ENCODE measurements around the gene DBH.
"Not testable (repeated sequence)": the region's sequence is repeated elsewhere in the genome, so short reads cannot be mapped to it uniquely, and the experiment has no call there.

The DBH gene

DNA sequence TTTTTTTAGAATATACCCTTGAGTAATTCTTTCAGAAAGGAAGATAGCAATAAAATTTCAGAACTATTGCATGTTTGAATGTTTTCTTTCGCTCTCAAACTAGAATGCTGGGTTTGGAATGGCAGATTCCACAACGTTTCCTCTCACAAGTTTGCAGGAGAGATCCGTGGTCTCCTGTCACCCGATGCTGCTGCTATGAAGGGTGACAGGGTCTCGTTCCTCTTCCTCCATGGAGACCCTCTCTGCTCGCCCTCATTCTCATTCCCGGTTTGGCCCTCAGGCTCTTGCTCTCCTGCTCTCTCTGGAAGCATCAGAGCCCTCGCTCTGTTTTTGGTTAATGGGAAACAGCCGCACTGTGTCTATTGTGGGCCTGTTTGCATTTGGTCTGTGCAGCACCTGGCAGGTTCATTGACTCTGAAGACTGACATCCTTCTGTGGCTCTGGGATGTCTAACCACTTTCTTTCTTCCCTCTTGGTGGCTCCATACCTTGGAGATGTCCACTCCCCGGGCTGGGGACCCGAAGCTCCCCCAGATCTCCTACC lies 14.4 kb upstream of the DBH start:
- H3K9me2 ChIP-seq (replicated peaks; ENCODE audit: insufficient read depth, low read length), result no peaks in the 10 kb centered on the region
- no peaks in the 10 kb centered on the region for H3K27me3 ChIP-seq (ENCODE audit: low read length)
- H3K79me2 ChIP-seq (ENCODE audit: insufficient read depth, low read length), result no peaks in the 10 kb centered on the region
- no peak for TF ChIP-seq EZH2phosphoT487 (conservative IDR thresholded peaks at IDR 0.05; ENCODE audit: low read length)
- TF ChIP-seq, protein P1, sequence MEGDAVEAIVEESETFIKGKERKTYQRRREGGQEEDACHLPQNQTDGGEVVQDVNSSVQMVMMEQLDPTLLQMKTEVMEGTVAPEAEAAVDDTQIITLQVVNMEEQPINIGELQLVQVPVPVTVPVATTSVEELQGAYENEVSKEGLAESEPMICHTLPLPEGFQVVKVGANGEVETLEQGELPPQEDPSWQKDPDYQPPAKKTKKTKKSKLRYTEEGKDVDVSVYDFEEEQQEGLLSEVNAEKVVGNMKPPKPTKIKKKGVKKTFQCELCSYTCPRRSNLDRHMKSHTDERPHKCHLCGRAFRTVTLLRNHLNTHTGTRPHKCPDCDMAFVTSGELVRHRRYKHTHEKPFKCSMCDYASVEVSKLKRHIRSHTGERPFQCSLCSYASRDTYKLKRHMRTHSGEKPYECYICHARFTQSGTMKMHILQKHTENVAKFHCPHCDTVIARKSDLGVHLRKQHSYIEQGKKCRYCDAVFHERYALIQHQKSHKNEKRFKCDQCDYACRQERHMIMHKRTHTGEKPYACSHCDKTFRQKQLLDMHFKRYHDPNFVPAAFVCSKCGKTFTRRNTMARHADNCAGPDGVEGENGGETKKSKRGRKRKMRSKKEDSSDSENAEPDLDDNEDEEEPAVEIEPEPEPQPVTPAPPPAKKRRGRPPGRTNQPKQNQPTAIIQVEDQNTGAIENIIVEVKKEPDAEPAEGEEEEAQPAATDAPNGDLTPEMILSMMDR (IDR thresholded peaks at IDR 0.05; ENCODE audit: insufficient read depth, low read length, poor library complexity, severe bottlenecking), result no peak
- H3K36me3 ChIP-seq (ENCODE audit: low read length), result no peaks in the 10 kb centered on the region
- no peak overlapping the region for H3K4me3 ChIP-seq (ENCODE audit: insufficient read depth, low read length, poor library complexity, severe bottlenecking)
- no peak overlapping the region for H3K4me2 ChIP-seq (ENCODE audit: low read depth, low read length, poor library complexity, severe bottlenecking)
- no peak overlapping the region for H2AFZ ChIP-seq (ENCODE audit: low read depth, low read length, severe bottlenecking)
- no peaks in the 10 kb centered on the region for H3F3A ChIP-seq (ENCODE audit: insufficient read depth)
- no peaks in the 10 kb centered on the region for H3K9me3 ChIP-seq (ENCODE audit: insufficient read depth, low read length)
- H3K9ac ChIP-seq (ENCODE audit: low read length), result no peak overlapping the region
- H4K20me1 ChIP-seq (ENCODE audit: low read depth, low read length), result no peaks in the 10 kb centered on the region
- no peak overlapping the region for H3K27ac ChIP-seq (ENCODE audit: low read depth, low read length)

DNA sequence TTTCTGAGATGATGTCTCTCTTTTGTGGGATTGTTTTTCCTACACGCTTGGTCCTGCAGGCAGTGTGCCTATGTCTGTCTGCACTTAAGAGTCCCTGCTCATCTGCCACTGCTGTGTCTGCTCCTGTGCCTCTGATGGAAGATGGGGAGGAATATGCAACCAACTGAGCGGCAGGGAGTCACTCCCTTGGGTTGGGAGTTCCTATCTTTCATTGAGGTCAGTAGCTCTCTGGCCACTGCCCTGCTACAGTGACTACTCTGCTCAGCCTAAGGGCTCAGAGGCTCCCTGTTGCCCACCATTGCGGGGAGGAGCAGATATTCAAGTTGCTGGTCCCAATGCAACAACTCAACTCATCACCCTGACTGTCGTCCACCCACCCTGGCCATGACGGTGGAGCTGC lies 13.6 kb upstream of the DBH start:
- Histone ChIP-seq H3F3A (ENCODE audit: insufficient read depth) (no peaks in the 10 kb centered on the region), H3K27me3 (ENCODE audit: low read length) (no peaks in the 10 kb centered on the region), H3K9me3 (ENCODE audit: insufficient read depth, low read length) (no peaks in the 10 kb centered on the region), H3K27ac (ENCODE audit: low read depth, low read length) (no peak overlapping the region), H3K9ac (ENCODE audit: low read length) (no peak overlapping the region), H2AFZ (ENCODE audit: low read depth, low read length, severe bottlenecking) (no peak overlapping the region), H3K9me2 (replicated peaks; ENCODE audit: insufficient read depth, low read length) (no peaks in the 10 kb centered on the region), H3K79me2 (ENCODE audit: insufficient read depth, low read length) (no peaks in the 10 kb centered on the region), H3K4me3 (ENCODE audit: insufficient read depth, low read length, poor library complexity, severe bottlenecking) (no peak overlapping the region), H3K4me2 (ENCODE audit: low read depth, low read length, poor library complexity, severe bottlenecking) (no peak overlapping the region), H4K20me1 (ENCODE audit: low read depth, low read length) (no peaks in the 10 kb centered on the region), H3K36me3 (ENCODE audit: low read length) (no peaks in the 10 kb centered on the region)
- TF ChIP-seq, protein P1 (IDR thresholded peaks at IDR 0.05; ENCODE audit: insufficient read depth, low read length, poor library complexity, severe bottlenecking), result no peak
- TF ChIP-seq EZH2phosphoT487 (conservative IDR thresholded peaks at IDR 0.05; ENCODE audit: low read length), result no peak

DNA sequence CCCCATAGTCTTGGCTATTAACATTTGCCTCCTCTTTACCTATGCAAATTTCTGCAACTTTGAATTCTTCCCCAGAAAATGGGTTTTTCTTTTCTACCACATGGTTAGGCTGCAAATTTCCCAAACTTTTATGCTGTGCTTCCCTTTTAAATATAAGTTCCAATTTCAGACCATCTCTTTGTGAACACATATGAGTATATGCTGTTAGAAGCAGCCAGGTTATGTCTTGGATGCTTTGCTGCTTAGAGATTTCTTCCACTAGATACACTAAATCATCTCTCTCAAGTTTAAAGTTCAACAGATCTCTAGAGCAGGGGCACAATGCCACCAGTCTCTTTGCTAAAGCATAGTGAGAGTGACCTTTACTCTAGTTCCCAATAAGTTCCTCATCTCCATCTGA lies 10.2 kb upstream of the DBH start:
- H3K9ac ChIP-seq (ENCODE audit: low read length), result not testable (repeated sequence)

DNA sequence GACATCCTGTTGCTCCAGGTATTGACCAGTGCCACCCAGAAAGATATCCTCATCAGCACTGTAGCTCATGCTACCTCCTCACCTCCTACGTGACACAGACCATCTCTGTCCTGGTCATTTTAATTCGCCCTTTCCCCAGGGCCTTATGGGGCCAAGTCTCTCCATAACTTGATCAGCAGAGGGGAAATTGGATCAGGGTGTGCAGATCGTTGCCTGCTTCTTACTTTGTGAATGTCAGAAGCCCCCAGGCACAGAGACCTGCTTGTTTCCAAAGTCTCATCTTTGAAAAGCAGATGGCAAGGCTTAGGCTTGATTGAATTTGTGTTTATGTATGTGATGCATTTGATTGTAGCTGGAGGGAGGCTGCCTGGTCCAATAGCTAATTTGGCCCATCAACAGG lies 8.8 kb upstream of the DBH start:
- Histone ChIP-seq H3K27me3 (ENCODE audit: low read length) (no peaks in the 10 kb centered on the region), H2AFZ (ENCODE audit: low read depth, low read length, severe bottlenecking) (no peak overlapping the region), H3K79me2 (ENCODE audit: insufficient read depth, low read length) (no peaks in the 10 kb centered on the region), H3K4me2 (ENCODE audit: low read depth, low read length, poor library complexity, severe bottlenecking) (no peak overlapping the region), H3K9me2 (replicated peaks; ENCODE audit: insufficient read depth, low read length) (no peaks in the 10 kb centered on the region), H3K27ac (ENCODE audit: low read depth, low read length) (no peak overlapping the region), H3K9me3 (ENCODE audit: insufficient read depth, low read length) (no peaks in the 10 kb centered on the region), H3K36me3 (ENCODE audit: low read length) (no peaks in the 10 kb centered on the region), H3K4me3 (ENCODE audit: insufficient read depth, low read length, poor library complexity, severe bottlenecking) (no peak overlapping the region), H3F3A (ENCODE audit: insufficient read depth) (no peaks in the 10 kb centered on the region), H3K9ac (ENCODE audit: low read length) (no peak overlapping the region), H4K20me1 (ENCODE audit: low read depth, low read length) (no peaks in the 10 kb centered on the region)
- TF ChIP-seq, protein P1 (IDR thresholded peaks at IDR 0.05; ENCODE audit: insufficient read depth, low read length, poor library complexity, severe bottlenecking), result no peak
- TF ChIP-seq EZH2phosphoT487 (conservative IDR thresholded peaks at IDR 0.05; ENCODE audit: low read length), result no peak

More for the DNA sequence above, 10.2 kb upstream of the DBH start:
- H4K20me1 ChIP-seq (ENCODE audit: low read depth, low read length); H3K36me3 ChIP-seq (ENCODE audit: low read length); H3K4me3 ChIP-seq (ENCODE audit: insufficient read depth, low read length, poor library complexity, severe bottlenecking); H2AFZ ChIP-seq (ENCODE audit: low read depth, low read length, severe bottlenecking); H3K27me3 ChIP-seq (ENCODE audit: low read length); H3K9me3 ChIP-seq (ENCODE audit: insufficient read depth, low read length); H3K79me2 ChIP-seq (ENCODE audit: insufficient read depth, low read length); H3K27ac ChIP-seq (ENCODE audit: low read depth, low read length); H3F3A ChIP-seq (ENCODE audit: insufficient read depth); H3K9me2 ChIP-seq (replicated peaks; ENCODE audit: insufficient read depth, low read length); H3K4me2 ChIP-seq (ENCODE audit: low read depth, low read length, poor library complexity, severe bottlenecking): not testable (repeated sequence)
